ENCODE measurements around the gene PMEL.

Gene PMEL

DNA sequence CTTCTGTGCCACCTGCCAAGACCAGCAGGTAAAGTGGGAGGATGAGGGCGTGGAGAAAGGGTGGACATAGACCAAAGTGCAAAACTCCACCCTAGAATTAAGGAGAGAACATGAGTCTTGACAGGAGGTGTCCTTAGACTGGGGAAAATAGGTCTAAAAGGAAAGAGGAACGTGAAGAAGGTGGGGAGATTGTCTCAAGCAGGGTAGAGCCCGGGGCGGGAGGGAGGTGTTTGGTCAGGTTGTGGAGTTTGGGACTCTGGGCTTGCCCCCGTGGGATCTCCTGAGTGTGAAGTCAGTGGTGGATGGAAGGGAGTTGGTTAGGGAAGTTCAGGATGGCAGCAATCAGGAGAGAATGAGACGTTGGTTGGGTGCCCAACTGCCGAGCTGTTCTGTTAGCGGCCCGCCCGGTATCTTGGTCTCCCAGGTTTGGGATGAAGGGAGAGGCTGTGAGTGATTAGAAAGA is 34.5 kb downstream of the PMEL start:
- TF ChIP-seq, protein P1, sequence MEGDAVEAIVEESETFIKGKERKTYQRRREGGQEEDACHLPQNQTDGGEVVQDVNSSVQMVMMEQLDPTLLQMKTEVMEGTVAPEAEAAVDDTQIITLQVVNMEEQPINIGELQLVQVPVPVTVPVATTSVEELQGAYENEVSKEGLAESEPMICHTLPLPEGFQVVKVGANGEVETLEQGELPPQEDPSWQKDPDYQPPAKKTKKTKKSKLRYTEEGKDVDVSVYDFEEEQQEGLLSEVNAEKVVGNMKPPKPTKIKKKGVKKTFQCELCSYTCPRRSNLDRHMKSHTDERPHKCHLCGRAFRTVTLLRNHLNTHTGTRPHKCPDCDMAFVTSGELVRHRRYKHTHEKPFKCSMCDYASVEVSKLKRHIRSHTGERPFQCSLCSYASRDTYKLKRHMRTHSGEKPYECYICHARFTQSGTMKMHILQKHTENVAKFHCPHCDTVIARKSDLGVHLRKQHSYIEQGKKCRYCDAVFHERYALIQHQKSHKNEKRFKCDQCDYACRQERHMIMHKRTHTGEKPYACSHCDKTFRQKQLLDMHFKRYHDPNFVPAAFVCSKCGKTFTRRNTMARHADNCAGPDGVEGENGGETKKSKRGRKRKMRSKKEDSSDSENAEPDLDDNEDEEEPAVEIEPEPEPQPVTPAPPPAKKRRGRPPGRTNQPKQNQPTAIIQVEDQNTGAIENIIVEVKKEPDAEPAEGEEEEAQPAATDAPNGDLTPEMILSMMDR (IDR thresholded peaks at IDR 0.05; ENCODE audit: insufficient read depth, low read length, missing control alignments), result no peak
- POLR2A ChIA-PET, result interaction anchor here (0.6 to 1.1 kb wide), 4 partner anchors 9 to 114 kb away, joined by 3 to 5 read pairs (median 3); partner anchors contain the start of genes ORMDL2, RAB5B and SARNP
- H3K4me3 ChIP-seq (ENCODE audit: low read depth, low read length), result peak overlapping the region; percentile 83

DNA sequence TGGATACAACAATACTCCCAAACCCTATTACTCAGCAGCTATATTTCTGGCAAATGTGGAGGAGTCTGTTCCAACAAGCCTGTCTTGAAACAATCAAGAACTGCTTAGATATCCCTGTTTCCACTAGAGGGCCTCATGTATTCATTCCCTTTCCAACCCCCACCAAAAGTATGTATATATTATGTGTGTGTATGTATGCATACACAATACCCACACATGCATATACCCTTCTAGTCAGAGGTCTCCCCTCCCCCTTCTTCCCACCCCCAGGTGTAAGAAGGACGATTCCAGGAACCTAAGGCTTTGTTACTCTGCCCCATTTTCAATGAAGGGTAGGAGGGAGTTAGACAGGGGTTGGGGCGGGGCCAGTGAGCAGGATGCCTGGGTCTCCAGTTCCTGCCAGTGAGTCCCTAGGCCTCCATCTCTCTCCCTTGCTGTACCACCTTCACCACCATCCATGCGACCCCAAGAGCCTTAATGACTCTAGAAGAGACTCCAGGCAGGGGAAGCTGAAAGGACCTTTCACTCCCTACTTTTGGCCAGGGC is 35.0 kb downstream of the PMEL start, which contains the start of gene DGKA:
TSS of gene DGKA (plus strand) at position 392 of the 546 bp plus-strand sequence. CDS start 5,342 bp downstream, outside the sequence.
- H3K4me3 ChIP-seq (ENCODE audit: low read depth, low read length), result peak within 1 kb of the TSS; percentile 83
- CTCF ChIA-PET, result interaction anchor here (0.7 to 8.3 kb wide), 24 partner anchors 9 to 192 kb away, joined by 3 to 69 read pairs (median 5); partner anchors contain the start of genes DNAJC14, GDF11, MMP19 and ORMDL2
- TF ChIP-seq, protein P1 (IDR thresholded peaks at IDR 0.05; ENCODE audit: insufficient read depth, low read length, missing control alignments), result peak; percentile 45
- peak; percentile 55 for DNase-seq (ENCODE audit: low read depth, low spot score)
- POLR2A ChIA-PET, result interaction anchor here (0.7 to 1.1 kb wide), 4 partner anchors 9 to 202 kb away, joined by 3 to 5 read pairs (median 4); partner anchors contain the start of genes ORMDL2 and SARNP

More for the DNA sequence above, 34.5 kb downstream of the PMEL start:
- DNase-seq (ENCODE audit: low read depth, low spot score), result no peak
- CTCF ChIA-PET, result interaction anchor here (0.7 to 8.3 kb wide), 13 partner anchors 8 to 192 kb away, joined by 3 to 69 read pairs (median 6); partner anchors contain the start of genes GDF11, ORMDL2, SARNP and SUOX

DNA sequence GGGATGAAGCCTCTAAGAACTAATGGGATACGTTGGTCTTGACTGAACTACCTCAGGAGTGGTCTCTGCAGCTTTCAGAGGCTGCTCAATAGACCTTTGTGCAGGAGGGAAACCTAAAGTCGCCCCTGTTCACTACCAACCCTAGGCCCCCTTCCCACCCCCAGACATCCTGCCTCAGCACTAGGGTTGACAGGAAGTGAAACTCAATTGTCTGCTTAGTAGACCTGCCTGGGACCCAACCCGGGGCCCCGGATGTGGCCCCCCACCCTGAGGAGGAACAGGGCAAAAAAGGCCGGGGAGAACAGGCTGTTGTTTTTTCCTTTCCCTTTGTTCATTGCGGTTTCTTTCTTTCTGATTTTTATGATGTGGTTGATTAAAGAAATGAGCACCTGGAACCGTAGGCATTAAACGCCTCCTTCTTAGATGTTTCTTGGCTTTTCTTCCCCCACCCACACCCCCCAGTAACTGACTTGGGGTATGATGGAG is 36.5 kb downstream of the PMEL start:
- no peak for DNase-seq (ENCODE audit: low read depth, low spot score)
- TF ChIP-seq, protein P1 (IDR thresholded peaks at IDR 0.05; ENCODE audit: insufficient read depth, low read length, missing control alignments), result no peak
- no peak overlapping the region for H3K4me3 ChIP-seq (ENCODE audit: low read depth, low read length)
- CTCF ChIA-PET, result interaction anchor here (1.2 to 8.3 kb wide), 10 partner anchors 9 to 191 kb away, joined by 3 to 92 read pairs (median 6); partner anchors contain the start of genes DNAJC14, ORMDL2 and SARNP
- POLR2A ChIA-PET, result no interaction called here

DNA sequence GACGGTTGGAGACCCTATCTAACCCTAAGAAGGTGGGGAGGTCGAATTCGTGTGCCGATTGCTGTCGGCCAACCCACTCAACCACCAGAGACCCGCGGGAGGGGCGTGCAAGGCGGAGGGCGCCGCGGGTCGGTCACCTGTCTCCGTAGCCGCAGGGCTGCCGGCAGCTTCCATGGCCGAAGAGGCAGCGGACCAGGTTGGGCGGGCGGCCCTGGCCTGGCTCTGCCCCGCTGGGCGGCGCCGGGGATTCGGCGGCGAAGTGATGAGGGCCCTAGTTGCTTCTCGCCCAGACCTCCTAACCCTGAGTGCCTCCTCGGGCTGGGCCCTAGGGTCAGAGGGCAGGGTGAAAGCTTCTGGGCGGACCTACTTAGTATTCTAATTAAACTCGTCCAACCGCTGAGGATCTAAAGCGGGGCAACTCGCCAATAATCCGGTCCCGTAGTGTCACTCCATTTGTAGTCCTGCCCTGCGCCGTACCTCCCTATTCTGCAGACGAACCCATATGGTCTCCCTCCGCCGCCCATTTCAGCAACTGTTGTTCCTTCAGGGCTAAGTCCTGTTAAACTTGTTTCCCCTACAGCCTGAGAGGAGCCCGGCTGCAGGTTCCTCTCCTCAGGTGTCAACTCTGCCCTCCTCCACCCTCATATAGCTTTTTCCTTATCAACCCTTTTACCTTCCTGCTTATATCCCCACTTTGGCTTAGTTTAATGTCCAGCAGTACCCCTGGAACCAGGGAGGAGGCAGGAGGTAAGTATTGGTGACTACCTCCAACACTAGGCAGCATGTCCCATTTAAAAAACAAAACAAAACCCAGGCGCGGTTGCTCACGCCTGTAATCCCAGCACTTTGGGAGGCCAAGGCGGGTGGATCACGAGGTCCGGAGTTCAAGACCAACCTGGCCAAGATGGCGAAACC is 38.0 kb downstream of the PMEL start, which contains the start of gene PYM1:
TSS of gene PYM1 (minus strand) at position 307 of the 915 bp plus-strand sequence. CDS start at position 174, 133 bp downstream.
- POLR2A ChIA-PET, result interaction anchor here (0.5 to 0.7 kb wide), 2 partner anchors 41 to 122 kb away, joined by 3 read pairs; no protein-coding TSS in a partner anchor
- CTCF ChIA-PET, result interaction anchor here (1.0 to 5.6 kb wide), 17 partner anchors 10 to 190 kb away, joined by 3 to 92 read pairs (median 9); partner anchors contain the start of genes DNAJC14, MMP19, ORMDL2 and SARNP
- no peak for DNase-seq (ENCODE audit: low read depth, low spot score)
- TF ChIP-seq, protein P1 (IDR thresholded peaks at IDR 0.05; ENCODE audit: insufficient read depth, low read length, missing control alignments), result no peak
- peak within 1 kb of the TSS; percentile 84 for H3K4me3 ChIP-seq (ENCODE audit: low read depth, low read length)

DNA sequence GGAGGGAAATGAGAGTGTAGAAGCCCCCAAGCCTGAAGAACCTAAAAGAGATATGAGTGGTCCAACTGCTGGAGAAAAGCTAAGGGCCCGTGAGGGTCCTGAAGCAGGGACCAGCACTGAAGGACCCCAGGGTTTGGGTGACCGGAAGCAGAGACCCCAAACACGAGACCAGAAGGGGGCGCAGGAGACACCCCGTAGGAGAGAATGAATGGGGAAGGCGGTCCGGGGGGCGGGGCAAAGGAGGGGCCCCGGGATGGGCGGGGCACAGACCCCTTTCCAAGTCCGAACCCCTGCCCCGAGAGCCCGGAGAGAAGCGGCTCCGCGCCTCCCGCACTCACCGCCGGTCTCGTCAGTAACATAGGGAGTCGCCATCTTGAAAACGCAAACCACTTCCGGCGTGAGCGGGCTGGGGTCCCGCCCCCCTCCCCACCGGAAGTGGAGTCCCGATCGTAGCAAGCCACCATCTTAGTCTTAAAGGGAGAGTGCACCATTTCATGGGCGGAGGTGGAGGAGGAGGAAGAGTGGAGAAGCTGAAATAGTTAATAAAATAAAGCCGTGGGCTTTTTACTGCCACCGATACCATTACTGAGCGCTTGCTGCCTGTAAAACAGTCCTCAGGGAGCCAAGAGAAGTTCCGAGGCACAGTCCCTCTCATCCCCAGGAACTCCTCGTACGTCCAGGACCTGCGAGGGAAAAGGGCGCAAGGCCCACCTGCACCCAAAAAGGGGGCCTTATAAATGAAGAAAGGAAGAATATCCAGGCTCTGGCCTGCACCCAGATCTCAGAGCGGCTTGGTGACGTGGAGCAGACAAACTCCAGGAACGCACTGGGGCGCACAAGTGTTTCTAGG is 38.9 kb downstream of the PMEL start:
- ChIA-PET CTCF (interaction anchor here (0.8 to 5.6 kb wide), 31 partner anchors 10 to 197 kb away, joined by 3 to 92 read pairs (median 5); partner anchors contain the start of genes DNAJC14, MMP19, ORMDL2 and SARNP), POLR2A (interaction anchor here (0.5 to 1.4 kb wide), 7 partner anchors 42 to 121 kb away, joined by 3 to 6 read pairs (median 3); partner anchors contain the start of genes DNAJC14, ORMDL2, RAB5B and SARNP)
- TF ChIP-seq, protein P1 (IDR thresholded peaks at IDR 0.05; ENCODE audit: insufficient read depth, low read length, missing control alignments), result peak; percentile 80
- H3K4me3 ChIP-seq (ENCODE audit: low read depth, low read length), result peak overlapping the region; percentile 84
- DNase-seq (ENCODE audit: low read depth, low spot score), result peak; percentile 60
